Measurements from ENCODE around the gene GPX4.

Gene GPX4

GRCh38 chr19:1068009-1069001 lies 35.5 kb upstream of the GPX4 start:
- DNase-seq, result no peak

DNA sequence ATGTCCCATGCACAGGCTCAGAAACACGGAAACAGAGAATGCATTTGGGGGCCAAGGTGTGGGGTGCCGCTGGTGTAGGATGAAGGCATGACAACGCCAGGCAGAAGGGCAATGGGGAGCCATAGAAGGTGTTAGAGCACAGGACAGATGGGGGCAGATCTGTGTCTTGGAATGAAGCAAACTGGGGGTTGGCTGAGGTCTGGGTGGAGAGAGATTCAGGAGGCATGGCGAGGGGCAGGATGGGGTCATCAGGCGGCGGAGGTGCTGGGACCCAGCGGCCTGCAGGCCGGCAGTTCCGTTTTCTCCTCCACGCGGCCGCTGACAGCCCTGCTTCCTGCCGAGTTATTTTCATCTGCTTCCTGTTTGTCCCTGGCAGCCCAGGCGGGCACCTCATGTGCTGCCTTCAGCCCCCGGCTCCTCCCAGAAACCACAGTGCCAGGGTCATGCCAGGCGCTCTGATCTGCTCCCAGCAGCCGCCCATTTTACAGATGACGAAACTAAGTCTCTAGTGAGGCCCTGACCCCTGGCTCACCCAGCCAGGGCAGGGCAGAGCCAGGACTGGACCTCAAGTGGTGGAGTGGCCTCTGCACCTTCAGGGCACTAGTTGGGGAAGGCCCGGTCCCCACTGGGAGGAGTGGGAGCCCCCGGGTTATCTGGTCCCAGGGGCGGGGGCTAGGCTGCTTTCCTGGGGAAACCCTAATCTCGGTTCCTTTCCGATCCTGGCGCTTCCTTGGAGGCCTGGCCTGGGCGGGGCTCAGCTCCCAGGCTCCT lies 34.6 kb upstream of the GPX4 start:
- no peak for DNase-seq

- no peak for DNase-seq
Measured at GRCh38 chr19:1070576-1070930, 33.2 kb upstream of the GPX4 start.

DNA sequence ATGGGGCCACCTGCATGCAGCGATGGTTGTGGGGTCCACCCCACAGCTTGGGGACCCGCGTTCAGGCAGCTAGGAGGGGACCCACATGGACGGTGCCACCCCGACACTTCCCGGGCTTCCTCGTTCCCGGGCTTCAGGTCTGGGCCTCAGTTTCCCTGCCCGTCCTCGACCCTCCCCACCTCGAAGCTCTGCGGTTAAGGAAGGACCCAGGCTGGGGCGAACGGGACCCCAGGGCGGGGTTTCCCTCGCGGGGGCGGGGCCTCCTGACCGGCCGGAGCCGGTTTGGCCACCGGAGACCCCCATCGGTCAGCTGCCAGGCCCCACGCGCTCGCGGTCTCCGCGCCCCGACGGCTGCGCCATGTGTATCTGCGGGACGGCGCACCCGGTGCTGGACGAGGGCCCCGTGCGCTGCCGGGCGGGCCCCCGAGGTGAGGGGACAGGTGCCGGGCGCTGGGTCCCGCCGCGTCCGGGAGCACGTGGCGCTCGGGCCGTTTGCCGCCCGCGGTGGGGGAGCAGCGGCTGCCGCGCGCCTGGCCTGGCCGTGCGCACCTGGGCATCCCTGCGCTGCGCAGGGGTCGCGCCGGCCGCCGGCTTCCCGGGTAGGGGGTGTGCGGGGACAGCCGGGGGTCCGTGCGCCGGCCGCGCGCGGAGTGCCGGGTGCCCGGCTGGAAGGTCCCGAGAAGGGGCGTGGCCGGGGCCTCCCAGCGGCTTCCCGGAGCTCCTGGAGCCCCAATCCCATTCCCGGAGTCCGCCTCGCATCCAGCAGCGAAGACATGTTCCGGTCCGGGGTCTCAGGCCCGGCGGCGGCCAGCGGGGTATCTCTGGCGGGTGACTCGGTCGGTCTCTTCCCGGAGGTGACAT lies 32.6 kb upstream of the GPX4 start:
- no peak for DNase-seq

GRCh38 chr19:1072371-1073015 lies 31.3 kb upstream of the GPX4 start:
- DNase-seq, result no peak

DNA sequence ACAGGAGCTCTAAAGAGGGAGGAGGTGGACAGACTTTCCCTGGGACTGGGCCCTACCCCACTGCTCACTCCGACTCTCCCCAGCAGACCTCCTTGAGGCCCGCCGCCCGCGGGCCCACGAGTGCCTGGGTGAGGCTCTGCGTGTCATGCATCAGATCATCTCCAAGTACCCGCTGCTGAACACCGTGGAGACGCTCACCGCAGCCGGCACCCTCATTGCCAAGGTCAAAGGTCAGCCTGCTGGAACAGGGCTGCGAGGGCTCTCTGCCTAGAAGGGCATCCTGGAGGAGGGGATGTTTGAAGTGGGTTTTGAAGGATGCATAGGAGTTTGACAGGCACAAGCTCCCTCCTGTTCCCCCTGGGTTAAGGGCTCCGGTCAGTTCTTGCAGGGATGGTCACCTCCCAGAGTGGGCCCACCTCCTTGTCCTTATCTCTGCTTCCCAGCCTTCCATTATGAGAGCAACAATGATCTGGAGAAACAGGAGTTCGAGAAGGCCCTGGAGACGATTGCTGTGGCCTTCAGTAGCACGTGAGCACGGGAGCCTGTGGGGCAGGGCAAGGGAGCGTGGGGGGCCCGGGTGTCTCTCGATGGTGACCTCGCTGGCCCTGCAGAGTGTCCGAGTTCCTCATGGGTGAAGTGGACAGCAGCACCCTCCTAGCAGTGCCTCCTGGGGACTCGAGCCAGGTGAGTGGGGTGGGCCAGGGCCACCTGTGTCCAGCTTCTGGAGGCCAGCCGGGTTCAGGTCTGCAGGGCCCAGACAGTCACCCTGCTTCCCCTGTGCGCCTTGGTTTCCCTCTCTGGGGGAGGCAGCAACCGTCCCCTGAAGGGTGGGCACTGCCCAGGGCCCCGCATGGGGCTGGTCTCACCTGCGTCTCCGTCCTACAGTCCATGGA lies 30.5 kb upstream of the GPX4 start:
- no peak for DNase-seq

DNA sequence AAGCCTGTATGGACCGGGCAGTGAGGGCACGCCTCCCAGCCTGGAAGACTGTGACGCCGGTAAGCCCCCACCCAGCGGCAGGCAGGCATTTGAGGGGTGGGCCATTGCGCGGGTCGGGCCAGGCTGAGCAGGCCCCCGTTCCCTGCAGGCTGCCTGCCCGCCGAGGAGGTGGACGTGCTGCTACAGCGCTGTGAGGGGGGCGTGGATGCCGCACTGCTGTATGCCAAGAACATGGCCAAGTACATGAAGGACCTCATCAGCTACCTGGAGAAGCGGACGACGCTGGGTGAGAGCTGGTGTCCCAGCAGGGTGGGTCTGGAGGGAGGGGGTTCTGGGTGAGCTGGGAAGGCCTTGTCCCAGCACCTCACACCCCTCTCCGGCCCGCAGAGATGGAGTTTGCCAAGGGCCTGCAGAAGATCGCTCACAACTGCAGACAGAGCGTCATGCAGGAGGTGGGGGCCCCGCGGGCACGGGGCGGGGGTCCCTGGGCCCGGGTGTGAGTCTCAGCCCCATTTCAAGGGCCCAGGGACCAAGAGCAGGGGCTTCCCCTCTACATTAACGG lies 29.8 kb upstream of the GPX4 start:
- no peak for DNase-seq

GRCh38 chr19:1074544-1075283 lies 29.1 kb upstream of the GPX4 start:
- DNase-seq, result peak; percentile 27

DNA sequence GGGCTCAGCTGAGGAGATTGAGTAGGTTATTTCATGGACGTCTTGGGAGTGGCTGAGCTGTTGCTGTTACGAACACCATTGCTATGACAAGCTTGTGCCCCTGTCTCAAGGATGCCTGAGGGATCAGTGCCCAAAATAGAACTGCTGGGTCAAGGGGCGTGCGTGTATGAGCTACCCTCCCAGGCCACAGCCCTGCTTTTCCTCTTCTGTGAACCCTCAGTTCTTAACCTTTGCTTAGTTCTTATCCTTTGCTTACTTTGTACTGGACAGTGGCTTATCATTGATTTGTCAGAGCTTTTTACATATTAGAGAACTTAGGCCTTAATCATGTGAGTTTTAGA lies 27.8 kb upstream of the GPX4 start:
- DNase-seq, result no peak

GRCh38 chr19:1076951-1077350 lies 26.8 kb upstream of the GPX4 start:
- DNase-seq, result no peak

- no peak for DNase-seq
Measured at GRCh38 chr19:1079566-1080111, 24.2 kb upstream of the GPX4 start.

GRCh38 chr19:1080360-1081161 lies 23.2 kb upstream of the GPX4 start:
- no peak for DNase-seq

- DNase-seq, result peak; percentile 32
Measured at GRCh38 chr19:1081301-1082164, 22.3 kb upstream of the GPX4 start.

- DNase-seq, result peak; percentile 82
Measured at GRCh38 chr19:1082165-1082927, 21.4 kb upstream of the GPX4 start.

- DNase-seq, result no peak
Measured at GRCh38 chr19:1082928-1083816, 20.6 kb upstream of the GPX4 start.
